ENCODE data around the gene TMEM217.

Gene TMEM217

GRCh38 chr6:37177935-37178517, 79.9 kb downstream of the TMEM217 start:
- no peak for DNase-seq

DNA sequence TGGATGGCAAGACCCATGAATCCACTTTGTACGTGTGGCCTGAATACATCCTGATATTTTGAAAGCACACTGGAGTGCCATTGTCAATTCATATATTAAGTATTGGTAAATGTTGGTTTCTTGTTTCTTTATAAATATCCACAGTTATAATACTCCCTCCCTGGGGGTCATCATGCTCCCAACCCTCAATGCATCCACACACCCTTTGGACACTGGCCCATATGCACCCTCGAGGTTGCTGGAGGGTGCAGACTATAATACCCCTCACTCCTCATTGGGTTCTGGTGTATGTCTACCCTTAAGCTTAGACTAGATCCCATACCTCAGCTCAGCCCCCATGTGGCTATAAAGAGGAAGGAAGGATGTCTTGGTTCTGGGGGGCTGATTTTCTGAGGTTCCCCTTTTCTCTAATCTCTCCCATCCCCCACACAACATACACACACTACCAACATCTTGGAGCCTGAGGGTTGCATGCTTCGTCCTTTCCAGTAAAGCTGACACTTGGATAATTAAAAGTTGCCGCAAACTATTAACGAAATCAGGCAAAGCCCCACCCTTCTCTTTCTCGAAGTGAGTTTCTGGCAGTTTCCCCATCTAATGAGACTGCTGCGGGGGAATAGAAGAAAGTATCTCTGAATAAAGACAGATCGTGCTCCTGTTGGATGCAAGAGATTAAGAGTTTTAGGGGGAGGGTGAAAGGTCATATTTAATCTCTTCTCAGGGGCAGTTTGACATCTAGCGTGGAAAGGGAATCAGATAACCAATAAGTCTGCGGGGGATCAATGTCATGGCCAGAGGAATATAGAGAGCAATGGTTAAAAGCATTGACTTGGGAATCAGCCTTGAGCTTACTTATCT, 80.6 kb downstream of the TMEM217 start:
- DNase-seq: no peak

GRCh38 chr6:37176268-37177076, 81.5 kb downstream of the TMEM217 start:
- peak; percentile 22 for DNase-seq

DNA sequence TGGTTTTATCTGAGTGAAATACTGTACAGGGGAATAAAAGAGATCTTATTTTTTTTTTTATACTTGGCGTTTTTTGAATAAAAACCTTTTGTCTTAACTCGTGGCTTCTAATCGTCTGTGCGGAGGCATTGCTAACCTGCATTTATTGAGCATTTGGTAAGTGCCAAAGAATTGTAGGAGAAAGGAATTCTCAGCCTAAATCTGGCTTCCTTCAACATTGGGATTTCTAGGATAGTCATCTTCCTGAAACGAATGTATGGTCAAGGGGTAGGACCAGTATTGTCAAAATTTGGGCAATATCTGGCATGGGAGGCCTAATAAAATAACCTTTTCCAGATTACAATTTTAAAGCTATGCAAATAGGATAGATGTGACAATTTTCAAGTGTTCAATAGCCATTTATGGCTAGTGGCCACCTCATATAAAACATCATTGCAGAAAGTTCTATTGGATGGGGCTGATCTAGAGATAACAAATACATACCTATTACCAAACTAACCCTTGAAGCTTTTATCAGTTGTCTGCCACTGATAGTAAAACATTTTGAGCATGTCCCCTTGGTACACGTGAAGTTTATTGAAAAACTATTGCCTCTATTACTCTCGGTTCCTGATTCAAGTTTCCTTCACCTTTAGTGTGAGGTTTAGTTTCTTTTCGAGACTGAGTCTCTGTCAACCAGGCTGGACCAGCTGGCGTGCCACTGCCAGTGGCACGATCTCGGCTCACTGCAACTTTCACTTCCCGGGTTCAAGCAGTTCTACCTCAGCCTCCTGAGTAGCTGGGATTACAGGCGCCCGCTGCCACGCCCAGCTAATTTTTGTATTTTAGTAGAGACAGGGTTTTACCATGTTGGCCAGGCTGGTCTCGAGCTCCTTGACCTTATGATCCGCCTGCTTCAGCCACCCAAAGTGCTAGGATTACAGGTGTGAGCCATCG, 82.3 kb downstream of the TMEM217 start:
- peak; percentile 55 for DNase-seq

DNA sequence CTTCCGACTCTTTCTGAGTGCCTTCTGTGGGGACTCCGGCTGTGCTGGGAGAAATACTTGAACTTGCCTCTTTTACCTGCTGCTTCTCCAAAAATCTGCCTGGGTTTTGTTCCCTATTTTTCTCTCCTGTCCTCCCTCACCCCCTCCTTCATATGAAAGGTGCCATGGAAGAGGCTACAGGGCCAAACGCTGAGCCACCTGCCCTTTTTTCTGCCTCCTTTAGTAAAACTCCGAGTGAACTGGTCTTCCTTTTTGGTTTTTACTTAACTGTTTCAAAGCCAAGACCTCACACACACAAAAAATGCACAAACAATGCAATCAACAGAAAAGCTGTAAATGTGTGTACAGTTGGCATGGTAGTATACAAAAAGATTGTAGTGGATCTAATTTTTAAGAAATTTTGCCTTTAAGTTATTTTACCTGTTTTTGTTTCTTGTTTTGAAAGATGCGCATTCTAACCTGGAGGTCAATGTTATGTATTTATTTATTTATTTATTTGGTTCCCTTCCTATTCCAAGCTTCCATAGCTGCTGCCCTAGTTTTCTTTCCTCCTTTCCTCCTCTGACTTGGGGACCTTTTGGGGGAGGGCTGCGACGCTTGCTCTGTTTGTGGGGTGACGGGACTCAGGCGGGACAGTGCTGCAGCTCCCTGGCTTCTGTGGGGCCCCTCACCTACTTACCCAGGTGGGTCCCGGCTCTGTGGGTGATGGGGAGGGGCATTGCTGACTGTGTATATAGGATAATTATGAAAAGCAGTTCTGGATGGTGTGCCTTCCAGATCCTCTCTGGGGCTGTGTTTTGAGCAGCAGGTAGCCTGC, 83.2 kb downstream of the TMEM217 start:
- no peak for DNase-seq

GRCh38 chr6:37174196-37174514, 83.8 kb downstream of the TMEM217 start:
- no peak for DNase-seq

- DNase-seq: peak; percentile 62
Observed at GRCh38 chr6:37173493-37174195, 84.3 kb downstream of the TMEM217 start.

- DNase-seq: no peak
Observed at GRCh38 chr6:37172912-37173492, 84.9 kb downstream of the TMEM217 start.

DNA sequence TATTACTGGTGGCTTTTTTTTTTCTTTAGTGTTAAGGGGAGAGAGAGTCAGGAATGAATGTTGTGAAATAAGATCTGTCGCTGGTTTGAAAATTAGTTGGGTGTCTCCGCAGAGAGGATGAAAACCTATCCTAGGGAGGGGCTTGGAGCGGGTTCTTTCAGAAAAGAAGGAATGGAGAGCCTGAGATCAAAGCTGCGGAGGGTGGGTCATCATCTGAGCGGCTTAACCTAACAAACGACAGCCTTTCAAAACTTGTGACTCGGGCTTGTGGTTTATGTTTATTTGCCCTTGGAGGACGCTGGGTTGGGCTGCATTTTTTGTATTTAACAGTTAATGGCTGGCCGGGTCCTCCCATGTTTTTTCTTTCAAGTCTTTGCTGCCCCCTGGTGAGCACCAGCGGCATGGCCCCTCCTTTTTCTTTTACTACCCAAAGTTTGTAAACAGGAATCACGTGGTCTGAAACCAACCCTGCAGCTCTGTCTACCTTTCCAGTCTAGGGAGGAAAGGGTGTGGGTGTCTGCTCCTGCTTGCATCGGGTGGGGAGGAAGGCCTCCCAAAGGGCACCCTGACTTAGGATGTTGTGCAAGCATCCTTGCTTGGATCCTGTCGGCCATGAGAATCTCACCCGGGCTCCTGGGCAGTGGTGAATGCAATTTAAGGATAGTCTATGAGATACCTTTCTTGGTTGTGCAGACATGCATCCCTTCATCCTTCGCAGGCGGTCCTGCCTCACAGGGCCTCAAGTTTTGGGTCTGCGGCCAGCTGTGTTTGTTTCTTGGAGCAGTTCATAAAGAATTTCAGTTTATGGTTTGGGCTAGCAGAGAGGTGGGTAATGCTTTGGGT, 85.8 kb downstream of the TMEM217 start:
- DNase-seq: peak; percentile 95

DNA sequence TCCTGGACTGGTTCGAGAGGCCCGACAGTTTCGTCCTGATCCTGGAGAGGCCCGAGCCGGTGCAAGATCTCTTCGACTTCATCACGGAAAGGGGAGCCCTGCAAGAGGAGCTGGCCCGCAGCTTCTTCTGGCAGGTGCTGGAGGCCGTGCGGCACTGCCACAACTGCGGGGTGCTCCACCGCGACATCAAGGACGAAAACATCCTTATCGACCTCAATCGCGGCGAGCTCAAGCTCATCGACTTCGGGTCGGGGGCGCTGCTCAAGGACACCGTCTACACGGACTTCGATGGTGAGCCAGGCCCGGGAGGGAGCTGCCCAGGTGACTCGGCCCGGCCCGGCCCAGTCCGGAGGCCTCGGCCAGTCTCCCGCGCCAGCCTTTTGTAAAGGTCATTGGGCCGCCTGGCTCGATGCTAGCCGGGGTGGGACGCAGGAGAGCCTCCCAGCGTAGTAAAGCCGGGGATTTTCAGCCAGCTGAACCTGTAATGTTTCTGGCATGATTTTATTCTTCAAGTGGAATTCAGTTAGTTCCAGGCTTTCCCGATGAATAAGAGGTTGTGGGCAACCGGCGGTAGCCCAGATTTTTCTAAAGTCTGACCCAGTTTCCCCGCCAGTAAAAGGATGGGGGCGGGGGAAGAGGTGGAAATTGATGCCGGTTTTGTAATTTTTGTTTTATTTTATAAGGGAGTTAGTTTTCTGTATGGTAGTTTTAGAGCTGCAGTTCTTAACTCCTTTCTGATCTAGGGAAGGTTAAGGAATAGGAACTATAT, 86.6 kb downstream of the TMEM217 start:
- DNase-seq: peak; percentile 44

DNA sequence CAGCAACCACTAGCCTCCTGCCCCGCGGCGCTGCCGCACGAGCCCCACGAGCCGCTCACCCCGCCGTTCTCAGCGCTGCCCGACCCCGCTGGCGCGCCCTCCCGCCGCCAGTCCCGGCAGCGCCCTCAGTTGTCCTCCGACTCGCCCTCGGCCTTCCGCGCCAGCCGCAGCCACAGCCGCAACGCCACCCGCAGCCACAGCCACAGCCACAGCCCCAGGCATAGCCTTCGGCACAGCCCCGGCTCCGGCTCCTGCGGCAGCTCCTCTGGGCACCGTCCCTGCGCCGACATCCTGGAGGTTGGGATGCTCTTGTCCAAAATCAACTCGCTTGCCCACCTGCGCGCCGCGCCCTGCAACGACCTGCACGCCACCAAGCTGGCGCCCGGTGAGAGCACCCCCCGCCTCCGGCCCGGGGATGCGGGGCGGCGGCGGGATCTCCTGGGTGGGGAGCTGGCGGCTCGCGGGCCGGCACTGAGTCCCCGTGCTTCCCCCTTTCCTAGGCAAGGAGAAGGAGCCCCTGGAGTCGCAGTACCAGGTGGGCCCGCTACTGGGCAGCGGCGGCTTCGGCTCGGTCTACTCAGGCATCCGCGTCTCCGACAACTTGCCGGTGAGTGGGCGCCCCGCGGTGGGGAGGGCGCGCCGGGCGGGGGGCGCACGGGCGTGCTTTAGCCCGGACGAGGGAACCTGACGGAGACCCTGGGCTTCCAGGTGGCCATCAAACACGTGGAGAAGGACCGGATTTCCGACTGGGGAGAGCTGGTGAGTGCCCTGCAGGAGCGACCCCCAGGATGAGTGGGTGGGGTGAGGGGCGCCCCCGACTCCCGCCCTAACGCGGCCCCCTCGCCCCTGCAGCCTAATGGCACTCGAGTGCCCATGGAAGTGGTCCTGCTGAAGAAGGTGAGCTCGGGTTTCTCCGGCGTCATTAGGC, 87.4 kb downstream of the TMEM217 start:
- peak; percentile 51 for DNase-seq

DNA sequence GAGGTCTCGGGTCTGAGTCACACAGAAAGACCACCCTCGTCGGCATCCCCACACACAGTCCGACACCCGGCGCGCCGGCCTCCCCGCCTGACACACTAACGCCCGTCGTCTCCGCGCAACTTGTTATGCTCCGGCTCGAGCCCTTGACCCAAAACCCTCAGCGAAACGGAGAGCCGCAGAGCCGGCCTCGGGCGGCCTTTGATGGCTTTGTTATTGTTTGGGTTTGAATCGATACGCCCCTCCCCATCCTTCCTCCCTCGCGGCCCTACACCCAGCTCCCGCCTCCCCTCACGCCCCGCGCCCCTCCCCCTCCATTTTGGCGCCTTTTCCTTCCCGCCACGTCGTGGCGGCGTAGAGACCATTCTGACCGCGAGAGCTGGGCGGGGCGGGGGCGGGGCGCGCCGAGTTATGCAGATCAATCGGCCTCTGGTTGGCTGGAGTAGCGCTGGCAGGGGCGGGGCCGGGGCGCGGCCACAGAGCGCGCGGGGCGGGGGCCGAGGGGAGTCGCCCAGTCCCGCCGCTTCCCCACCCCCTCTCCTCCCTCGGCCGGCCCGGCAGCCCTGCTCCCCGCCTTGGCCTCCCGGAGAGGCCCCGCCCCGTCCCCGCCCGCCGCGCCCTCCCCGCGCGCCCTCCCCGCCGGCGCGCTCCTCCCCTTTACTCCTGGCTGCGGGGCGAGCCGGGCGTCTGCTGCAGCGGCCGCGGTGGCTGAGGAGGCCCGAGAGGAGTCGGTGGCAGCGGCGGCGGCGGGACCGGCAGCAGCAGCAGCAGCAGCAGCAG, 88.3 kb downstream of the TMEM217 start, which contains the start of gene PIM1:
PIM1 (plus strand) TSS at position 657 of the 777 bp plus-strand sequence. CDS start 424 bp downstream, outside the sequence.
- peak; percentile 100 for DNase-seq

GRCh38 chr6:37168811-37169495, 89.0 kb downstream of the TMEM217 start:
- no peak for DNase-seq

- no peak for DNase-seq
Observed at GRCh38 chr6:37168163-37168758, 89.7 kb downstream of the TMEM217 start.

DNA sequence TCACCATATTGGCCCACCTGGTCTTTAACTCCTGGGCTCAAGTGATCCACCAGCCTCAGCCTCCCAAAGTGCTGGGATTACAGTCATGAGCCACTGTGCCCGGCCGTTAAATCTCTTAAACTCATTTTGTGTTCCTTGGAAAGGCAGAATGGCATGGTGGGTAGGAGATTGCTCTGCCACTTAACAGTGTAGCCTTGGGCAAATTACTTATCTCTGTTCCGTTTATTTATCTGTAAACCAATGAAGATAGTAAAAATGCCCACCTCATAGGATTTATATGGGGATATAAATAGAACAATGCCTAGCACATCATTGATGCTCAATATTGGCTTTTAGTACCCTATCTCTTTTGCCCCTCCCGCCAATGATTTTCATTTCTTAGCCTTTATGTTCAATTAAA, 95.2 kb downstream of the TMEM217 start:
- no peak for DNase-seq

Measured in activated CD4-positive, alpha-beta T cell treated with anti-CD3 and anti-CD28 coated beads, Interleukin-2, Interleukin-6, amounts not matched to agents 100 ng/mL and 50 ng/mL, durations not matched to agents 16 hours and 8 hours (primary cell).